Uterus (tissue), 4 donors: ENCODE measurements around the gene MCU. TPM values are rescaled to one million over a fixed set of nuclear protein-coding genes. Genes with fewer than 3 reads are reported as not detected.

Experiments
- DNase-seq, 2 donors: peaks; one replicate each; pipeline ENCODE4 v3.0.0-alpha.2; 2019 to 2020
- H3K27ac ChIP-seq, 2 donors: fragments of 200-600 bp; sonication (generic); 1 replicate in 1 of 2; 2 replicates in 1 of 2; pipeline ENCODE4 v1.5.1; 2016 to 2018
- H3K27me3 ChIP-seq, 2 donors: fragments of 200-600 bp; sonication (generic); one replicate each; pipeline ENCODE4 v1.5.1; 2018 to 2019; ENCODE audit warnings: control low read depth in 1 of 2
- H3K36me3 ChIP-seq, 2 donors: fragments of 200-600 bp; sonication (generic); one replicate each; pipeline ENCODE4 v1.5.1; 2019; ENCODE audit warnings: control low read depth in 1 of 2
- H3K4me1 ChIP-seq, 2 donors: fragments of 200-600 bp; sonication (generic); one replicate each; pipeline ENCODE4 v1.5.1; 2018 to 2019; ENCODE audit warnings: control low read depth in 1 of 2
- H3K4me3 ChIP-seq, 2 donors: fragments of 200-600 bp; sonication (generic); 1 replicate in 1 of 2; 2 replicates in 1 of 2; pipeline ENCODE4 v1.5.1; 2018 to 2019; ENCODE audit warnings: mild to moderate bottlenecking in 1 of 2
- H3K9me3 ChIP-seq, 2 donors: fragments of 200-600 bp; sonication (generic); one replicate each; pipeline ENCODE4 v1.5.1; 2019; ENCODE audit warnings: control low read depth in 1 of 2
- POLR2A ChIP-seq, 2 donors: fragments of 450-650 bp; IDR thresholded peaks; one replicate each; pipeline ENCODE4 v1.6.1; 2016; ENCODE audit warnings: antibody characterized with exemption in 2 of 2, mild to moderate bottlenecking in 1 of 2, moderate library complexity in 1 of 2
- intact Hi-C: fragments of 100-400 bp; cut with DNase I; formaldehyde crosslinking; loops from one replicate; pipeline ENCODE4 v1.15.1; 2023; ENCODE audit warnings: low total_unique reads
- total RNA-seq, 4 donors: library from RNA; depleted of rRNA in 3 of 4; stranded (reverse); fragments of >200 nt in 3 of 4; gene quantifications; one replicate each; pipeline versions ENCODE4 v1.1.0 to v1.2.4, GENCODE V29; 2014 to 2023
- TF ChIP-seq, protein P1 (sequence below), 4 experiments: fragments of 200-600 bp in 2 of 4; fragments of 450-650 bp in 2 of 4; sonication (generic) in 2 of 4; IDR thresholded peaks; one replicate each; pipeline ENCODE4 v1.5.1; 2016 to 2019; ENCODE audit warnings: antibody characterized with exemption in 4 of 4, mild to moderate bottlenecking in 2 of 4, moderate library complexity in 1 of 4
- donor health status: DM: yes; HTN: yes; CAD: no.

Gene MCU
- total RNA-seq, 4 donors from 2014 or later = 13.2 to 35.8 (median 24.6) TPM

DNA sequence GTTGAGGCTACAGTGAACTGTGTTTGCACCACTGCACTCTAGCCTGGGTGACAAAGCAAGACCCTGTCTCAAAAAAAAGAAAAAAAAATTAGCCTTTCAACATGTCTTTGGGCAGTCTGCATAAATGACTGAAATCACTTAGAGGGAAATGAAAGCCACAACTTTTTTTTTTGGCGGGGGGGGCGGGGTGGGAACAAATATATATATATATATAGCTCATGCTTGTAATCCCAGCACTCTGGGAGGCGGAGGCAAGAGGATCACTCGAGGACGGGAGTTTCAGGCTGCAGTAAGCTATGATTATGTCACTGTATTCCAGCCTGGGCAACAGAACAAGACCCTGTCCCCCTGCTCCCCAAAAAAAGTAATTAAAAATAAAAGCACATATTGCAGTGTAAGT, 42.7 kb upstream of the MCU start:
- H3K27me3 ChIP-seq = no peaks in the 10 kb centered on the region
- H3K36me3 ChIP-seq = no peaks in the 10 kb centered on the region
- H3K9me3 ChIP-seq = no peaks in the 10 kb centered on the region
- no peak overlapping the region for H3K27ac ChIP-seq
- TF ChIP-seq POLR2A (IDR thresholded peaks at IDR 0.05) = no peak
- TF ChIP-seq, protein P1, sequence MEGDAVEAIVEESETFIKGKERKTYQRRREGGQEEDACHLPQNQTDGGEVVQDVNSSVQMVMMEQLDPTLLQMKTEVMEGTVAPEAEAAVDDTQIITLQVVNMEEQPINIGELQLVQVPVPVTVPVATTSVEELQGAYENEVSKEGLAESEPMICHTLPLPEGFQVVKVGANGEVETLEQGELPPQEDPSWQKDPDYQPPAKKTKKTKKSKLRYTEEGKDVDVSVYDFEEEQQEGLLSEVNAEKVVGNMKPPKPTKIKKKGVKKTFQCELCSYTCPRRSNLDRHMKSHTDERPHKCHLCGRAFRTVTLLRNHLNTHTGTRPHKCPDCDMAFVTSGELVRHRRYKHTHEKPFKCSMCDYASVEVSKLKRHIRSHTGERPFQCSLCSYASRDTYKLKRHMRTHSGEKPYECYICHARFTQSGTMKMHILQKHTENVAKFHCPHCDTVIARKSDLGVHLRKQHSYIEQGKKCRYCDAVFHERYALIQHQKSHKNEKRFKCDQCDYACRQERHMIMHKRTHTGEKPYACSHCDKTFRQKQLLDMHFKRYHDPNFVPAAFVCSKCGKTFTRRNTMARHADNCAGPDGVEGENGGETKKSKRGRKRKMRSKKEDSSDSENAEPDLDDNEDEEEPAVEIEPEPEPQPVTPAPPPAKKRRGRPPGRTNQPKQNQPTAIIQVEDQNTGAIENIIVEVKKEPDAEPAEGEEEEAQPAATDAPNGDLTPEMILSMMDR (IDR thresholded peaks at IDR 0.05) = no peak
- H3K4me3 ChIP-seq = no peak overlapping the region
- DNase-seq = no peak
- no peaks in the 10 kb centered on the region for H3K4me1 ChIP-seq
- intact Hi-C loops = no loop called here

DNA sequence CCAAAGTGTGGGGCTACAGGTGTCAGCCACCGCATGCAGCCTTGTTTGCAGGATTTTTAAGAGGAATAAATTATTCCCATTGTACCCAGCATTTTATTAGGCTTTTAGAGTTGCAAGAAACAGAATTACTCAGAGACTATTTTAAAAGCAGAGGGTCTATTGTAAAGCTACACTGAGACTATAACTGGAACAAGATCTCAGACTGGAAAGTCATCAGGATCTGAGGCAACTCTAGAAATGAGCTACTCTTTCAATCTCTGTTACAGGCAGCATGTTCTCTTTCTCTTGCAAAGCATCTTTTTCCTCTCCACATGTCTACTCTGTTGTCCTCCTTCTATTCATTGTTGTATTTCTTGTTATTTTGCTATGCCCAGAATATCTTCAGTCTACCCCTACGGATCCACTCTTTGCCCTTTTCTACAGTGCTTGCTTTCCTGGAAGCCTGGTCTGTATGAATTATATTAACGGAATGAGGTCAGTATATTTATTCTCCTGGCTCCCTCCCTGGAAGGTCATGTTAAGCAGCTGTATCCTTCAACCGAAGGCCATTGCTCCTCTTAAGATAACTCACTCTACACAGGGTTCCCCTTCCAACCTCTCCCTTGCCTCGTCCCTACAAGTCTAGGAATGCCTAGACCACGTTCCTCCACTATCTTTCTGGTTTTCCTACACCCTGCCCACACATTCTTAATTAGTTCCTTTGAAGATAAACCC, 38.4 kb upstream of the MCU start:
- no peak for DNase-seq
- TF ChIP-seq POLR2A (IDR thresholded peaks at IDR 0.05) = no peak
- TF ChIP-seq, protein P1 (IDR thresholded peaks at IDR 0.05) = no peak
- intact Hi-C loops = no loop called here
- Histone ChIP-seq H3K27me3 (no peaks in the 10 kb centered on the region), H3K9me3 (no peaks in the 10 kb centered on the region), H3K36me3 (no peaks in the 10 kb centered on the region), H3K4me1 (no peaks in the 10 kb centered on the region), H3K27ac (no peak overlapping the region), H3K4me3 (no peak overlapping the region)

DNA sequence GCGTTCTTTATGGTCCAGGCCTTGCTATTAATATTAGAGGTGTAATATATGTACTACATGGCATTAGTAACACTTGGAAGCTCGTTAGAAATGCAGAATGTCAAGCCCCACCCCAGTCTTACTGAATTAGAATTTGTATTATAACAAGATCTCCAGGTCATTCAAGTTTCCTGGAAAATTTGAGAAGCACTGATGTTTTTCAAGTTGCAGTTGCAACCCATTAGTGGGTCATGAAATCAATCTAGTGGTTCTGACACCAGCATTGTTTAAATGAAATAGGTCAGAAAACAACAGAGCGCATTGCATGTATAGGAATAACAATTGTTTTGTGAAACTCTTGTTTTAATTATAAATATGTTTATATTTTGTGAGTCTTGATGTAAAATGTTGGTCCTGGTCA, 37.2 kb upstream of the MCU start:
- no peak for TF ChIP-seq POLR2A (IDR thresholded peaks at IDR 0.05)
- TF ChIP-seq, protein P1 (IDR thresholded peaks at IDR 0.05) = no peak

DNA sequence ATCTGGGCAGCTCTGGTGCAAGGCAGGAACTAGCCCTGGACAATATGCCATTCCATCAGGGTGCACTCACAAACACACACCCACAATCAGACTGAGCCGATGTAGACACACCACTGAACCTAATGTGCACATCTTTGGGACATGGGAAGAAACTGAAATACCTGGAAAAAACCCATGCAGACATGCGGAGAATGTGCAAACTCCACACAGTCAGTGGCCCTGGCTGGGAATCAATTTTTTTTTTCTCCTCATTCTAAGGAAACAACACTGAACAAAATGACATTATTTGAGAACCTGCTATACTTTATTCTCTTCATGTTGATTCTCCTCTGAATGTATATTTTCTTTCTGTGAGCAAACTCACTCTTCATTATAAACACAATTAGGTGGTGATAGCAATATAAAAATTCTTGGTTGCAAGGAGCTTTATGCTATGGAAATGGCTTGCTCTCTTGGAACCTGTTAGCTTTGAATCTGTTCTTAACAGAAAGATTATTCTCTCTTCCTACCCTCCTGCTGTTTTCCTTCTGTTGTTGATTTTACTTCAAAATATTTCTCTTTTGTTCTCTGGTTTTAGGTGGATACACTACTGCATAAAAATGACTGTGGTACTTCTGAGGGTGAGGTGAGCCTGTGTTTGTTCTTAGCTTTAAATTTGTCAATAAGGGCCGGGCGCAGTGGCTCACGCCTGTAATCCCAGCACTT, 33.1 kb upstream of the MCU start:
- no peaks in the 10 kb centered on the region for H3K4me1 ChIP-seq

More for the DNA sequence above, 37.2 kb upstream of the MCU start:
- intact Hi-C loops = no loop called here
- Histone ChIP-seq H3K27ac (no peak overlapping the region), H3K36me3 (no peaks in the 10 kb centered on the region), H3K9me3 (no peaks in the 10 kb centered on the region), H3K27me3 (no peaks in the 10 kb centered on the region), H3K4me3 (no peak overlapping the region), H3K4me1 (no peaks in the 10 kb centered on the region)
- no peak for DNase-seq

DNA sequence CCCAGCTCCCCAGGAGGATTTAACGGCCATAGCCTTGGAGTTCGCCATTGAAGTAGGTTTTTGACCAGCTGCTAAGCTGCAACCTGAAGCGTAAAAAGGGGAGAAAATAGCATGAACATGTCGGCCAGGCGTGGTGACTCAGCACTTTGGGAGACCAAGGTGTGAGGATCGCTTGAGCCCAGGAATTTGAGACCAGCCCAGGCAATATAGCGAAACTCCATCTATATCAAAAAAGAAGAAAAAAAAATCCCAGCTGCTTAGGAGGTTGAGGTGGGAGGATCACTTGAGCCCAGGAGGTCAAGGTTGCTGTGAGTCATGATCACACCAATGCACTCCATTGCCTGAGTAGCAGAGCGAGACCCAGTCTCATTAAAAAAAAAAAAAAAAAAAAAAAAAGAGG, 32.2 kb upstream of the MCU start:
- H3K36me3 ChIP-seq = no peaks in the 10 kb centered on the region
- intact Hi-C loops = no loop called here
- H3K9me3 ChIP-seq = no peaks in the 10 kb centered on the region
- H3K4me3 ChIP-seq = no peak overlapping the region
- H3K4me1 ChIP-seq = no peaks in the 10 kb centered on the region
- no peak for DNase-seq
- no peak for TF ChIP-seq POLR2A (IDR thresholded peaks at IDR 0.05)
- TF ChIP-seq, protein P1 (IDR thresholded peaks at IDR 0.05) = no peak
- H3K27me3 ChIP-seq = no peaks in the 10 kb centered on the region
- no peak overlapping the region for H3K27ac ChIP-seq

More for the DNA sequence above, 33.1 kb upstream of the MCU start:
- no peak for DNase-seq
- no peak overlapping the region for H3K27ac ChIP-seq
- intact Hi-C loops = no loop called here
- H3K9me3 ChIP-seq = no peaks in the 10 kb centered on the region
- TF ChIP-seq, protein P1 (IDR thresholded peaks at IDR 0.05) = no peak
- no peak for TF ChIP-seq POLR2A (IDR thresholded peaks at IDR 0.05)
- H3K36me3 ChIP-seq = no peaks in the 10 kb centered on the region
- no peaks in the 10 kb centered on the region for H3K27me3 ChIP-seq
- H3K4me3 ChIP-seq = no peak overlapping the region
